ENCODE measurements around the gene LRRC75A. TPM values are rescaled to one million over a fixed set of nuclear protein-coding genes. Genes with fewer than 3 reads are reported as not detected.

LRRC75A gene
- 4.6 TPM for total RNA-seq

GRCh38 chr17:16491703-16492612, at the start of gene LRRC75A:
LRRC75A (minus strand) TSS chr17:16492193; CDS start chr17:16491990, 203 bp downstream.

GRCh38 chr17:16415031-16415924, 76.7 kb downstream of the LRRC75A start, which contains the start of gene TRPV2:
TRPV2 (plus strand) TSS chr17:16415571; CDS start chr17:16417669, 2,098 bp downstream.

Small RNA genes within 50 kb of the gene (small RNA-seq; reads per million reads assigned to genes)
- gene SNORD49A (ENCODE audit: low replicate concordance) (not detected), gene SNORD65 (ENCODE audit: low replicate concordance) (not detected)

Other genes starting within 250 kb of the LRRC75A start
- 30.9 TPM for gene CENPV, start 138.7 kb downstream of the LRRC75A start, total RNA-seq
- gene UBB, start 111.1 kb downstream of the LRRC75A start, total RNA-seq: 2,137 TPM
- 6.1 TPM for gene TRPV2, start 76.6 kb downstream of the LRRC75A start, total RNA-seq
- 10.2 TPM for gene ZNF287, start 77.0 kb upstream of the LRRC75A start, total RNA-seq
- gene ZNF624, start 161.7 kb upstream of the LRRC75A start, total RNA-seq: 10.6 TPM
- 0.29 TPM for gene CCDC144A, start 198.0 kb upstream of the LRRC75A start, total RNA-seq